Activated CD4-positive, alpha-beta T cell treated with anti-CD3 and anti-CD28 coated beads, Interleukin-2, amount 10 ng/mL, durations not matched to agents 7 days and 5 days (primary cell): ENCODE measurements around the gene EGFLAM. TPM values are rescaled to one million over a fixed set of nuclear protein-coding genes. Genes with fewer than 3 reads are reported as not detected.

Experiments used
- CTCF ChIA-PET: fragments of 350-600 bp; sonication (Branson Sonifier 250); formaldehyde crosslinking; loops from one replicate; lab custom pipeline; 2021; ENCODE audit warnings: antibody characterized with exemption; lab: Charles Lee
- POLR2A ChIA-PET: fragments of 350-600 bp; sonication (Branson Sonifier 250); formaldehyde crosslinking; loops from one replicate; lab custom pipeline; 2021; ENCODE audit warnings: antibody characterized with exemption; lab: Charles Lee
- DNase-seq: peaks from one replicate; pipeline ENCODE4 v3.0.0-alpha.2; 2020
- H3K27ac Mint-ChIP-seq: one replicate; pipeline ENCODE4 v1.8.0; 2021; ENCODE audit warnings: mild to moderate bottlenecking, moderate library complexity, mixed read lengths
- H3K27me3 Mint-ChIP-seq: one replicate; pipeline ENCODE4 v1.8.0; 2021; ENCODE audit warnings: mixed read lengths
- H3K36me3 Mint-ChIP-seq: one replicate; pipeline ENCODE4 v1.8.0; 2021; ENCODE audit warnings: low read depth, mixed read lengths
- H3K4me1 Mint-ChIP-seq: one replicate; pipeline ENCODE4 v1.8.0; 2021; ENCODE audit warnings: mixed read lengths
- H3K4me3 Mint-ChIP-seq: one replicate; pipeline ENCODE4 v1.8.0; 2021; ENCODE audit warnings: mild to moderate bottlenecking, moderate library complexity, mixed read lengths
- H3K9me3 Mint-ChIP-seq: one replicate; pipeline ENCODE4 v1.8.0; 2021; ENCODE audit warnings: mixed read lengths
- total RNA-seq, 2 experiments: library from RNA; stranded (reverse); gene quantifications; one replicate each; pipeline ENCODE4 v1.2.3, GENCODE V29; 2021

Gene EGFLAM
- total RNA-seq, 2 experiments from 2014 or later: not detected

DNA sequence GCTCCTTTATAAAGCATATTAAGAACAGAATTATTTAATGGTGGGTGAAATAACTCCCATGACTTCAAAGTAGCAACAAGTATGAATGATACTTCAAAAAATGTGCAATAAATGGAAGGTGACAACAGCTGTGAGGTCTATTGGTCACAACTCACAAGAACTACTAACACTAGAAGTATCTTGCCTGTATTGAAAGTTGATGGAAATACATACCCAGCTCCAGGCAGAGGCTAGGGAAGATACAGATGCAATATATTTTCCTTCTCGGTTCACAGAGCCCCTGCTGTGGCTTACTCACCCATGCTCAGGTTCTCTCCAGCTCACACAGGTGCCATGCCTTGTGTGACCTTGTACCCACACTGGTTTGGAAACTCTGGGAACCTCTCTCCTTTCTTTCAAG, 164.3 kb downstream of the EGFLAM start:
- Mint-ChIP-seq H3K27me3 (peaks cover 23% of the 10 kb centered on the region), H3K36me3 (no peaks in the 10 kb centered on the region), H3K4me1 (peaks cover 11% of the 10 kb centered on the region), H3K4me3 (no peak overlapping the region), H3K9me3 (no peaks in the 10 kb centered on the region), H3K27ac (no peak overlapping the region)
- DNase-seq: no peak
- ChIA-PET POLR2A (no interaction called here), CTCF (interaction anchor here (1.7 kb wide), 1 partner anchor 387 kb away, joined by 6 read pairs; no protein-coding TSS in a partner anchor)

DNA sequence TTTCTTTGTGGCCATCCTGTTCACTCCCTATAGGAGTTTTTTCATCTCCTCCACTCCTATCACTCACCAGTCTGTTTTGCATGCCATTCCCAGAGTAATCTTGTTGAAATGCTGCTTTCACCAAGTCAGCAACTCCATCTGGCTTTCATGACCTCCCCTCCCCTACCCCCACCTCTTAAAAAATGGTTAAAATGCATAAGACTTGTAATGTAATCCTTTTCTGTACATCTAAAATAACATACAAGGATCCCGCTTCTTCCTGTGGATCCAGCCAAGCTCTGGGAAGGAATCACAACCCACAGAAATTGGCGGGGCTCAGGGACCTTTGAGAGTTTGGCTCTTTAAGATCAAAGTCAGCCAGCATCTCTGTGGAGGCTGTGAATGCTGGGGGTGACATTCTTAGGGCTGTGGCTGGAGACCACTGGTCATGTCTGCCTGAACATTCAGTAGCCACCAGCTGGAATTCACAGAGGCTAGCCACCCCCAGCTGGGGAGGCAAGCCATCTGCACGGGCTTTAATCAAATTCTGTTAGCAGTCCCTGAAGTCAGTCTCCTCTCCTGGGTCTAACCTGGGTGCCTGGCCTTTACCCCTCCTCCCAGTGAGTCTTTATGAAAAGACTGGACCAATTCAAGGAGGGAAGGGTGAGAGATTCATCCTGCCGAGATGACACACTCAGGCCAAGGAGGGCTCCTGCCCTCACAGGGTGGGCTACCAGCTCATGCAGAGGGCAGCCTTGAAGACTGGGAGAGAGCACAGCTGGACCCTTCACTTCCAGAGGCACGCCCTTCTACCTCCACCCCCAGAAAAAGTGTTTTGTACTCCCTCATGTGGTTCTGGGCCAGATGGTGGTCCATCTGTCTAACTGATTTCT, 165.2 kb downstream of the EGFLAM start:
- Mint-ChIP-seq H3K4me3 (no peak overlapping the region), H3K27ac (no peak overlapping the region), H3K36me3 (no peaks in the 10 kb centered on the region), H3K27me3 (peaks cover 21% of the 10 kb centered on the region), H3K9me3 (no peaks in the 10 kb centered on the region), H3K4me1 (peaks cover 15% of the 10 kb centered on the region)
- ChIA-PET CTCF (interaction anchor here (1.2 to 1.7 kb wide), 3 partner anchors 18 to 387 kb away, joined by 3 to 6 read pairs (median 4); no protein-coding TSS in a partner anchor), POLR2A (no interaction called here)
- DNase-seq: no peak

DNA sequence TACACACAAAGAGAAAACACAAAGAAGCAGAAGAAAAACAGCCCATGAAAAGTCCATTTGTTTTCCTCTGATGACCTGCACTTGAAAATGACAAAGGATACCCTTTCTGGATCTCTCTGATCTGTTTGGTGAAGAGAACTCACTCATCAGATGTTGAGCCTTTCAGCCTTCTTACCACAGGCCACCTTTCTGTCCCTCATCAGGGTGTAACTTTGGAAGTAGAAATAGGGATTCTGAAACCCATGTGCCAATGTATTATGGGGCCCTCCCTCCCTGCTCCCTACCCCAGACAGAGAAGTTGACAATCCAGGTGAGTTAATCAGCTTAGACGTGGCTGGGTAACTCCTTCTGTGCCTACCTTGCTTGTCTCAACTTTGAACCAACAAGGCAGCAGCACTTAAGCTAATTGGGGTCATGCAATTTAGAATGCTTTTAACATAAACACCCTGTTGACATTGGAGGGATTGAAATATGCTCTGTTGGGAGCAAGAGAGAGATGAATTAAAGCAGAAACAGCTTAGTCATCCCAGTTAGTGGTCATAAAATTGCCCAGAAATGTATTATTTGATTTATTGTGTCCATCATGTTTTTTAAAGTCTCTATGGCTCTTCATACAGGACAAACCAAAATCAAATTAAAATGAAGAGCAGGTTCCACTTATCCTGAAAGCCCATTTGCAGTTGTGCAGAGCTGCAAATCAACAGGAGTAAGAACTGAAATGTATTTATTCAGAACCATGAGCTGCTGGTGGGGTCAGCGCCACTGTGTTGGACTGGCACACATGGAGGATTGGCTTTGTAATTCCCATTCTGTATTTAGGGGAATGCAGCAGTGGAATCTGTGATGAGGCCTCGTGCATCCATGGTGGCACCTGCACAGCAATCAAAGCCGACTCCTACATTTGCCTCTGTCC, 166.0 kb downstream of the EGFLAM start:
- Mint-ChIP-seq H3K4me3 (no peak overlapping the region), H3K9me3 (no peaks in the 10 kb centered on the region), H3K36me3 (no peaks in the 10 kb centered on the region), H3K4me1 (peaks cover 15% of the 10 kb centered on the region), H3K27ac (no peak overlapping the region), H3K27me3 (peaks cover 27% of the 10 kb centered on the region)
- DNase-seq: no peak
- CTCF ChIA-PET: interaction anchor here (1.2 to 1.4 kb wide), 2 partner anchors 17 to 386 kb away, joined by 3 to 4 read pairs; no protein-coding TSS in a partner anchor
- POLR2A ChIA-PET: no interaction called here

DNA sequence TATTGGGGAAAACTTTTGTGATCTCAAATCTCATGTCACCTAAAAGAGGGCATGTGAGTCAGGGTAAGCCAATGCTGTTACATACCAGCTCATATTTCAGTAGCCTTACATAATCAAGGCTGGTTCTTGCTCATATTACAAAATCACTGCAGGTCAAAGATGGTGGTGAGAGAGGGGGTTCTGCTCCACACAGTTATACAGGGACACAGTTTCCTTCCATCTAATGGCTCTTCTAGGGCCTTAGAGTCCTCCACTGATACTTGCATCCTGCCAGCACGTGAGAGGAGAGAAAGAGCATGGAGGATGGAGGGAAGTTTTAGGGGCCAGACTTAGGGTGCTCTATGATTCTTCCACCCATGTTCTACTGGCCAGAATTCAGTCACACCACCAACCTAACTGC, 168.1 kb downstream of the EGFLAM start:
- Mint-ChIP-seq H3K4me3 (no peak overlapping the region), H3K27me3 (peaks cover 23% of the 10 kb centered on the region), H3K27ac (no peak overlapping the region), H3K36me3 (no peaks in the 10 kb centered on the region), H3K4me1 (peaks cover 15% of the 10 kb centered on the region), H3K9me3 (no peaks in the 10 kb centered on the region)
- CTCF ChIA-PET: interaction anchor here (1.0 to 1.1 kb wide), 2 partner anchors 15 to 383 kb away, joined by 4 read pairs; no protein-coding TSS in a partner anchor
- POLR2A ChIA-PET: no interaction called here
- DNase-seq: no peak

DNA sequence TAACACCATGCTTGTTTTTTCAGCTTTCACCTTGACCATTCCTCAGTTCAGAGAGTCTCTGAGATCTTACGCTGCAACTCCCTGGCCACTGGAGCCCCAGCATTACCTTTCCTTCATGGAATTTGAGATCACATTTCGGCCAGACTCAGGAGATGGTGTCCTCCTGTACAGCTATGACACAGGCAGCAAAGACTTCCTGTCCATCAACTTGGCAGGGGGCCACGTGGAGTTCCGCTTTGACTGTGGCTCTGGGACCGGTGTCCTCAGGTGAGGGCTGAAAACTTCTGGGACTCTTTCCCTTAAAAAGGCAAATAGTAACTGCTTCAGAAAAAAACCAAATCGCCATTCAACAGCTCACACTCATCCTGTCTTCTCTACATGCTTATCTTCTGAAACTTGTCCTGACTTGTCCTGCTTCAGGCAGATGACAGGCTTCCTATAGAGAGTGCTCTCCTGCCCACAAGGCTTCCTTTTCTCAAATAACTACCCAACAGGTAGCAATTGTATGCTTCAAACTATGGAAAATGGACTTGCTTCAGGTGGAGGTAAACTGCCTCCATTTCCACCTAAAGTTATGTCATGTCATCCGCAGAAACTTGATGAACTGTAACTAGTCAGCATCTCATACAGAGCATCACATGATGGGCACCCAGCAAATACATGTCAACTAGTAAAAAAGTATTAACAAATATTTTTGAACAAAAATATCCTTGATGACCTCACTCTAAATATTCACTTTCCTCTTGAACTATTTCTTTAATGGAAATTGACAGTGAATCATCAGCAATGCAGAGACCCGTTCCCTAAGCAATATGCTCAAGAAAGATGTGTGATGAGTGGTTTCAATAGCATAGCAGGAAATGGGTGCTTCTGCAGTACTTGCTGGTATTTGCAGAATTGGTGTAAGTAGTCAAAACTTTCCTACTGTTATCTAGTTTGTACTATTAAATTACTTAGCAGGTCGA, 168.9 kb downstream of the EGFLAM start:
- ChIA-PET CTCF (interaction anchor here (1.0 to 1.1 kb wide), 2 partner anchors 14 to 383 kb away, joined by 4 read pairs; no protein-coding TSS in a partner anchor), POLR2A (no interaction called here)
- peak overlapping the region; percentile 47 for H3K27ac Mint-ChIP-seq
- H3K4me1 Mint-ChIP-seq: peaks cover 15% of the 10 kb centered on the region
- peaks cover 22% of the 10 kb centered on the region for H3K27me3 Mint-ChIP-seq
- no peak for DNase-seq
- H3K4me3 Mint-ChIP-seq: no peak overlapping the region
- H3K9me3 Mint-ChIP-seq: no peaks in the 10 kb centered on the region
- no peaks in the 10 kb centered on the region for H3K36me3 Mint-ChIP-seq

DNA sequence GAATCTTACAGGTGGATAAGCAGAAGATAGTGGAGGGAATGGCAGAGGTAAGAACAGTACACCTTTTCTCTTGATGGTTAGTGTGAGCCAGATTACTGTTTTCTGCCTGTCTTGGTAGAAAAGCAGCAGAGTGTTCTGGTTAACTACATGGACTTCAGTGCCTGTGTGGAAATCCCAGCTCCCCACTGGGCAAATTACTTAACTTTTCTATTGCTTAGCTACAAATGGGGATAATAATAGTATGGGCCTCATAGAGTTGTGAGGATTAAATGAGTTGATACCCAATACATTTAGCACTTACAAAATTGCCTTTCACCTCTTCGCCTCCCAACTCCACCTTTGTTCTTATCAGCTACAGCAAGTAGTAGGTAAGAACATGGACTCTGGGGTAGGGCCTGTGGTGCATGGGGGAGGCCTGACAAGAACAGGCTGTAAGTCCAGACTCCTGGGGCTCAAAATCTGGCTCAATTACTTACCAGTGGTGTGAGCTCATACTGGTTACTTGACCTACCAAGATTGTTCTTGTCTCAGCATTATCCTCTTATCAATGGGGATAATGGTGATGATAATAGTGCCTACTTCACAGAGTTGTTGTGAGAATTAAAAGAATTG, 173.0 kb downstream of the EGFLAM start:
- Mint-ChIP-seq H3K4me1 (peaks cover 15% of the 10 kb centered on the region), H3K27me3 (peaks cover 32% of the 10 kb centered on the region), H3K9me3 (no peaks in the 10 kb centered on the region), H3K36me3 (no peaks in the 10 kb centered on the region), H3K4me3 (no peak overlapping the region), H3K27ac (no peak overlapping the region)
- CTCF ChIA-PET: interaction anchor here (0.8 to 1.3 kb wide), 2 partner anchors 10 to 11 kb away, joined by 3 to 5 read pairs; no protein-coding TSS in a partner anchor
- POLR2A ChIA-PET: no interaction called here
- no peak for DNase-seq

DNA sequence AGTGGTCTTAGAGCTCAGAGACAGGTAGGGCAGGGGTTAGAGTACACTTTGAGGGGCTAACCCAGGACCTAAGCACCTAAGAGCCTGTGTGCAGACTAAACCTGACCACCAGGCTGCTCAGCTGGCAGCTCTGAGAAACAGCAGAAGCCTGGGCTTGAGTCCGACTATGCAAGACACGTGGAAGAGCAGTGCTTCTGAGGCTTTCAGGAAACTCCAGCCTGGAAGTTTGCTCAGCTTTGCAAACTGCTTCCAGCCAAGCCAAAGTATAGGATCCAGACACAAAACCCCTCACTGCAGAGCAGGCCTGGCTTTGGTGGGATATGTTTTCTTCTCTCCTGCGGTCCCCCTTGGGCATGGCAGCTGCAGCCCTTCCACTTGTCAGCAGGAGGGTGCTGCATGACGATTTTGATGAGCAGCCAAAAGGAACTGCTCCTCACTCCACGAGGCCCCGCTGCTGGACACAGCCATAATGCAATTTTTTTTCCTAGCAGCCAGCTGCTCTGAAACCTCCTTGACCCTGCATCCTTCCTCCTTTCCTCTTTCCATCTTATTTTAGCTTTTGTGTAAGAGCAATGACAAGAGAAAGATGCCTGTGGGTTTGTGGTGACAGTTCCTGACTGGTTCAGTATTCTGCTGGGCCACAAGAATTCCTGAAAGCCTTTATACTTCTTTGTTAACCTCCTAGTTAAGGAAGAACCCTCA, 175.0 kb downstream of the EGFLAM start:
- DNase-seq: no peak
- Mint-ChIP-seq H3K27ac (no peak overlapping the region), H3K36me3 (no peaks in the 10 kb centered on the region), H3K4me1 (no peaks in the 10 kb centered on the region), H3K9me3 (no peaks in the 10 kb centered on the region), H3K4me3 (no peak overlapping the region), H3K27me3 (peaks cover 37% of the 10 kb centered on the region)
- ChIA-PET POLR2A (no interaction called here), CTCF (interaction anchor here (0.6 to 1.0 kb wide), 3 partner anchors 8 to 13 kb away, joined by 3 to 4 read pairs (median 4); no protein-coding TSS in a partner anchor)

DNA sequence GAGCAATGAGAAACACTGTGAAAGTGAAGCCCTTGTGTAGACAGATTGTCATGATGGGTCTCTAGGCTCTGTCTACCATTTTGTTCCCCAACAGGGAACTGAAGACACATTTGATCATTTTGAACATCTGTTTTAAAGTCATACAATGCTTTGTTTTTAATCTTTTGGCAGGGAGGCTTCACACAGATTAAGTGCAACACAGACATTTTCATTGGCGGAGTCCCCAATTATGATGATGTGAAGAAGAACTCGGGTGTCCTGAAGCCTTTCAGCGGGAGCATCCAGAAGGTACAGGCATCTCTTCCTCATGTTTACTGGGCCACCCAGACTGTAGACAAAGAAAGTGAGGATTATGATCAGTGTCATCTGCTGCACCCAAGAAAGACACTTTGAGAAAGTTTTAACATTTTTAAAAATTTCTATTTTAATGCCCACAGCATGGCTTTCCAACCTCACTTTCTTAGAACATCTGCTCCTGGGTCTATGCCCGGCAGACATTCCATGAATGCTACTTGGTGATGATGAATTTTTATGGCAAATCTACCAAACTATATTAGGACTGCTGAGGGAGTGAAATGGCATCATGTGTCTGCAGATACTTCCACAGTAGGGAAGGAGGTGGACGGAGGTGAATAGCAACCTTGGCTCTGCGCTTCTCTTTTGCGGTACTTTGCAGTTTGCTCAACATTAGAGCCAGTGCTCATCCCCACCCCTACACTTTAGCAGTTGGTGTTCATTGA, 176.8 kb downstream of the EGFLAM start:
- Mint-ChIP-seq H3K27me3 (peaks cover 35% of the 10 kb centered on the region), H3K9me3 (no peaks in the 10 kb centered on the region), H3K27ac (no peak overlapping the region), H3K4me3 (no peak overlapping the region), H3K4me1 (no peaks in the 10 kb centered on the region), H3K36me3 (no peaks in the 10 kb centered on the region)
- ChIA-PET CTCF (no interaction called here), POLR2A (no interaction called here)
- DNase-seq: no peak

DNA sequence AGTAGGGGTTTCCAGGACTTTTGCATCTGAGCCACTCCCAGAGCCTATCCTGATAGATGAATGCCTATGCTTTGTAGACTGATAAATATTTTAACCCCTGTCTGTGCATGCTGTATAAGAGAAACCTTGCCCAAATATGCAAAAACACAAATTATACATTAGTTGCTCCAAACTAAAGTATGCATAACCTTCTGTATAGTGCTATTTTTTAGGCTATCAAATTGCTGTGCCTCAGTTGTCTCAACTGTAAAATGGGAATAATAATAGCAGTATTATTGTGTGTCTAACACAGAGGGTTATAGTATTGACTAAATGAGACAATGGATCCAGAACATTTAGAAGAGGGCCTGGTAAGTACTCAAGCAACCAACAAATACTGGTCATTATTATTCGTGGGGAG, 180.4 kb downstream of the EGFLAM start:
- H3K9me3 Mint-ChIP-seq: no peaks in the 10 kb centered on the region
- ChIA-PET CTCF (interaction anchor here (1.2 kb wide), 1 partner anchor 14 kb away, joined by 3 read pairs; no protein-coding TSS in a partner anchor), POLR2A (no interaction called here)
- no peak overlapping the region for H3K27ac Mint-ChIP-seq
- no peaks in the 10 kb centered on the region for H3K4me1 Mint-ChIP-seq
- no peak overlapping the region for H3K4me3 Mint-ChIP-seq
- H3K27me3 Mint-ChIP-seq: peaks cover 44% of the 10 kb centered on the region
- no peaks in the 10 kb centered on the region for H3K36me3 Mint-ChIP-seq
- DNase-seq: no peak

DNA sequence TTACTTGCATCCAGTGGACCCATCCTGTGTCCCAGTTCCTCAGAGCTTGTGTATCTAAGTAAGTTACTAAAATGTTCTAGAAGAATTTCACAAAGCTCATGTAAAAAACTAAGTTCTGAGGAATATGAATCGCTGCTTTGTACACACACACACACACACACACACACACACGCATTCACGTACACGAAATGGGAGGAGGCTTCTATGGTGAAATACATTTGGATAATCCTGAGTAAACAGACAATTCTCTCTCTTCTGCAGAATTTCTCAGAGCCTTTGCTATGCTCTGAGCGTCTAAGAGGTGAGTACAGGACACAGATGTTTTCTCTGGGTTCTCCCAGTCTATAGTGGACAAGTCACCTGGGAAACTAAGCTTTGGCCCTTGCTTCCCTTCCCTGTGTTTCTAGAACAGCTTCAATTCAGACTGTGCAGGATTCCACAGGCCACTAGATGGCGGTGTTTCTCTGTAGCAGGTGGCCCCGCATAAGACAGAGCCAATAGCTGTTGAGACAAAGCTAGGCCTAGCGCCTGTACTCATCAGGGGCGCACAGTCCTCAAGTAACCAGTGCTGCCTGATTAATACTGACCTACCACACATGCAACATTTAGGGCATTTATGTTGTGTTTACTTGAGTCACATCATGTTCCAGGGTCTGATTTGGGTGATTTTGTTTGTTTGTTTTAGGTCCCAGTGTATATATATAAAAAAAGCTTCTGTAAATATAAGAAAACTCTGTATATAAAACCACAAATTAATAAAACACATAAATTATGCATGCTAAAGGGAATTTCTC, 183.3 kb downstream of the EGFLAM start:
- Mint-ChIP-seq H3K4me1 (no peaks in the 10 kb centered on the region), H3K27me3 (peaks cover 51% of the 10 kb centered on the region), H3K4me3 (no peak overlapping the region), H3K27ac (no peak overlapping the region), H3K36me3 (no peaks in the 10 kb centered on the region), H3K9me3 (no peaks in the 10 kb centered on the region)
- ChIA-PET CTCF (interaction anchor here (0.6 to 2.4 kb wide), 26 partner anchors 8 to 436 kb away, joined by 3 to 29 read pairs (median 4); no protein-coding TSS in a partner anchor), POLR2A (no interaction called here)
- DNase-seq: peak; percentile 88
